Hepatocyte (in vitro differentiated cells): Measurements from ENCODE around the gene ALB.

Experiments
- CTCF ChIP-seq: fragments of 200-600 bp; sonication (generic); IDR thresholded peaks from 2 replicates; pipeline ENCODE4 v1.5.1; 2016; ENCODE audit warnings: antibody characterized with exemption, mild to moderate bottlenecking; ENCODE audit not compliant: poor library complexity
- EZH2 ChIP-seq: fragments of 200-600 bp; sonication (generic); IDR thresholded peaks from 2 replicates; pipeline ENCODE4 v1.6.1; 2016; ENCODE audit warnings: antibody characterized with exemption, mild to moderate bottlenecking, borderline replicate concordance
- EZH2phosphoT487 ChIP-seq: fragments of 200-600 bp; sonication (generic); IDR thresholded peaks from one replicate; pipeline ENCODE4 v1.6.1; 2018; ENCODE audit warnings: antibody characterized with exemption, mild to moderate bottlenecking, low read depth, moderate library complexity; ENCODE audit not compliant: unreplicated experiment, severe bottlenecking

GRCh38 chr4:73376251-73376650 lies 27.8 kb upstream of the ALB start:
- TF ChIP-seq CTCF = no peak
- TF ChIP-seq EZH2 = no peak
- no peak for TF ChIP-seq EZH2phosphoT487
